HEK293T (cell line): Measurements from ENCODE around the gene KDM2B.

Experiments
- ARNT ChIP-seq: fragments of 450-650 bp; IDR thresholded peaks from 2 replicates; pipeline ENCODE4 v1.6.1; 2017; ENCODE audit warnings: mild to moderate bottlenecking
- BHLHE40 ChIP-seq: fragments of 450-650 bp; IDR thresholded peaks from 2 replicates; pipeline ENCODE4 v1.6.1; 2016; ENCODE audit warnings: mild to moderate bottlenecking, moderate library complexity, borderline replicate concordance
- CTBP1 ChIP-seq: fragments of 450-650 bp; IDR thresholded peaks from 2 replicates; pipeline ENCODE4 v1.6.1; 2016; ENCODE audit warnings: borderline replicate concordance
- ELF4 ChIP-seq: fragments of 450-650 bp; IDR thresholded peaks from 2 replicates; pipeline ENCODE4 v1.6.1; 2017; ENCODE audit warnings: antibody characterized with exemption
- FOXA1 ChIP-seq: fragments of 450-650 bp; IDR thresholded peaks from 2 replicates; pipeline ENCODE4 v1.6.1; 2016; ENCODE audit warnings: mild to moderate bottlenecking
- FOXK2 ChIP-seq: fragments of 450-650 bp; IDR thresholded peaks from 2 replicates; pipeline ENCODE4 v1.6.1; 2016; ENCODE audit warnings: mild to moderate bottlenecking
- FOXM1 ChIP-seq: fragments of 450-650 bp; IDR thresholded peaks from 2 replicates; pipeline ENCODE4 v1.6.1; 2017; ENCODE audit warnings: mild to moderate bottlenecking, borderline replicate concordance
- HDGF ChIP-seq: fragments of 450-650 bp; IDR thresholded peaks from 2 replicates; pipeline ENCODE4 v1.6.1; 2017; ENCODE audit warnings: antibody characterized with exemption, borderline replicate concordance
- NFRKB ChIP-seq: fragments of 450-650 bp; IDR thresholded peaks from 2 replicates; pipeline ENCODE4 v1.6.1; 2016; ENCODE audit warnings: mild to moderate bottlenecking, moderate library complexity
- SUZ12 ChIP-seq: fragments of 450-650 bp; IDR thresholded peaks from 2 replicates; pipeline ENCODE4 v1.6.1; 2016; ENCODE audit warnings: mild to moderate bottlenecking
- ZNF384 ChIP-seq: fragments of 450-650 bp; IDR thresholded peaks from 2 replicates; pipeline ENCODE4 v1.6.1; 2016

DNA sequence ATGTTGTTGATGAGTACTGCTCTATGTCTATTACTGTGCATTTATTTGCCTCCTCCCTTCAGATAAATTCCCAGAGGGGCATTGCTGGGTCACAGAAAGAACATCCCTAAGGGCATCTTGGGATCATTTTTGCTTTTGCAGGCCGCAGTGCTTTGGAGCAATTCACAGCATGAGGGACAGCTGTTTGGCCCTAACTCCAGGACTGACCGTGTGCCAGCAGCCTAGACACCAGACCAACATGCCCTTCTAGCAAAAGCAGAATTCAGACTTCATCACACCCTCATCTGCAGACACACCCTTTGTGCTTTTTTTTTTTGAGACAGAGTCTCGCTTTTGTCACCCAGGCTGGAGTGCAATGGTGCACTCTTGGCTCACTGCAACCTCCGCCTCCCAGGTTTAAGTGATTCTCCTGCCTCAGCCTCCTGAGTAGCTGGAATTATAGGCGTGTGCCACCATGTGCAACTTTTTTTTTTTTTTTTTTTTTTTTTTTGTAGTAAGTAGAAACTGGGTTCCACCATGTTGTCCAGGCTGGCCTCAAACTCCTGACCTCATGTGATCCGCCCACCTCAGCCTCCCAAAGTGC is 149.9 kb downstream of the KDM2B start:
- TF ChIP-seq HDGF, result no peak
- TF ChIP-seq FOXA1, result no peak
- no peak for TF ChIP-seq ELF4
- TF ChIP-seq ARNT, result no peak
- TF ChIP-seq FOXM1, result no peak
- no peak for TF ChIP-seq FOXK2
- TF ChIP-seq ZNF384, result no peak
- no peak for TF ChIP-seq CTBP1
- no peak for TF ChIP-seq SUZ12
- TF ChIP-seq NFRKB, result no peak
- no peak for TF ChIP-seq BHLHE40
